Stimulated activated CD4-positive, alpha-beta T cell treated with anti-CD3 and anti-CD28 coated beads, Interleukin-1b, Interleukin-23, amount 100 ng/mL, for 1 hour (primary cell): Measurements from ENCODE around the gene SLC4A8.

Experiments used
- DNase-seq, 2 donors: peaks; one replicate each; pipeline ENCODE4 v3.0.0-alpha.2; 2020; ENCODE audit warnings: low read depth in 2 of 2

The SLC4A8 gene

GRCh38 chr12:51395283-51396230, 29.1 kb upstream of the SLC4A8 start:
- no peak for DNase-seq

DNA sequence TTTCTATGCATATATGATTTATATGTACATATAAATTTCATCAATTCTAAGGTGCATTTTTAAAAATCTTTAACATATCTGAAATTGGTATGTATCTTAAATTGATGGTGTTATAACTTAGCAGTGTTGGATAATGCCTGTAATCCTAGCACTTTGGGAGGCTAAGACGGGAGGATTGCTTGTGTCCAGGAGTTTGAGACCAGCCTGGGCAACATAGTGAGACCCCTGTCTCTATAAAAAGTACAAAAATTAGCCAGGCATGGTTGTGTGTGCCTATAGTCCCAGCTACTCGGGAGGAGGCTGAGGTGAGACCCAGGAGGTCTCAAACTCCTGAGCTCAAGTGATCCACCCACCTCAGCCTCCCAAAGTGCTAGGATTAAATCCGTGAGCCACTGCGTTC, 27.0 kb upstream of the SLC4A8 start:
- DNase-seq, result no peak

DNA sequence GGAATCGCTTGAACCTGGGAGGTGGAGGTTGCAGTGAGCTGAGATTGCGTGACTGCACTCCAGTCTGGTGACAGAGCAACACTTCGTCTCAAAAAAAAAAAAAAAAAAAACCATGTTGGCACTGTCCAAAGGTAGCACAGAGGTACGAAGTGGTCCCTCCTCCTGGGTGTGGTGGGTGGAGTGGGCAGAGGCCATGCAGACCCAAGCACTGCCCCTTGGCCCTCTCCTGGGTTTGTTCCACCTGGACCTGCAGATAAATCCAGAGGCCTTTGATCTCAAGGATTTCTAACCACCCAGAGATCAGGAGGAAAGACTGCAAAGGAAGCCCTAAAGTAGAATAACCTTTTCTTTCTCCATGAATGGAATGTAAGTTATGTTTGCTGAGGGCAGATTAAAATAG, 24.7 kb upstream of the SLC4A8 start:
- no peak for DNase-seq

GRCh38 chr12:51401020-51401419, 23.6 kb upstream of the SLC4A8 start:
- DNase-seq, result no peak

DNA sequence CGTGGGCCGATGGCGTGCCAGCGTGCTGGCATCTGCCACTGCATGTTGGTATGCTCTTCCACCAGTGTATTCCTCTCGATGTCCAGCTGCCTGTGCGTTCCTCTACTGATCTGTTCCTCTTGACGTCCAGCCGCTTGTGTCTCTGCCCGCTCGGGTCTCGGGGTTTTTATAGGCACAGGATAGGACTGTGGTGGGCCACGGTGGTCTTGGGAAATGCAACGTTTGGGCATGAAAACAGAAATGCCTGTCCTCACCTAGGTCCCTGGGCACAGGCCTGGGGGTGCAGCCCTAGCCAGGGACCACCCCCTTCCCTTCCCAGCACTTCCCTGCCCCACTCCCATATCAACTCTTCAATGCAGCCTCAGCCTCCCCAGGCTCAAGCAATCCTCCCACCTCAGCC, 23.1 kb upstream of the SLC4A8 start:
- DNase-seq, result no peak

DNA sequence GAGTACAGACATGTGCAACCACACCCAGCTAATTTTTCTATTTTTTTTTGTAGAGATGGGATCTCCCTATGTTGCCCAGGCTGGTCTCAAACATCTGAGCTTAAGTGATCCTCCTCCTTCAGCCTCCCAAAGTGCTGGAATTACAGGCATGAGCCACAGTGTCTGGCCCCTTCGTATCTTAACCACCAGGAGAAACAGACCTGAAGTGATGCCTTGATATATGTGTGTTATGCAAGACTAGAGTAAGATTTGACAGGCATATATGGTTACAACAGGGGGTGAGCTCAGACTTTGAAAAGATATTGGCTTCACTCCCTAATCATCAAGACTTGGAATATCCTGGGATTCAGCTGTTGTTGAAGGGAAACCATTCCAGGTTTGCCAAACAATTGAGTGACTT, 22.7 kb upstream of the SLC4A8 start:
- DNase-seq, result no peak

- no peak for DNase-seq
Observed at GRCh38 chr12:51403159-51403558, 21.5 kb upstream of the SLC4A8 start.

DNA sequence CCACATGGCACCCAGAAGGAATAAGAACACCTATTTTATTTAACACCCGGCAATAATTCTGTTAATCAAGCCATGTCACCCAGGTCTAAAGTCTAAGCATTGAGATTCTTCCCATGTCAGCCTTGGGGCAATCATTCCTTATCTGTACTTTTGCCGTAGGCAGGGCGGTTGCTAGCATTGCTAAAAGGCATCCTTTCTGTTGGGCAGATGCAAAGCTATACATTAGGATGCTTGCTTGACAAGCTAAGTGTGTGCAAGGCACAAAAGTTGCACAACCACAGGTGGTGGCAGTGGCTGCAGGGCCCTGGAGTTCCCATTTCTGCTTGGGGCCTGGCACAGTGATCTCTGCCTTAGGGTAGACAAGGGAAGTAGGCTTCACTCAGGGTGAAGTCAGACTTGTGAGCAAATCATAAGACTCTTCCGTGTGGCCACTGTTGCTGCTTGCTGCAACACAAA, 20.9 kb upstream of the SLC4A8 start:
- DNase-seq, result no peak

DNA sequence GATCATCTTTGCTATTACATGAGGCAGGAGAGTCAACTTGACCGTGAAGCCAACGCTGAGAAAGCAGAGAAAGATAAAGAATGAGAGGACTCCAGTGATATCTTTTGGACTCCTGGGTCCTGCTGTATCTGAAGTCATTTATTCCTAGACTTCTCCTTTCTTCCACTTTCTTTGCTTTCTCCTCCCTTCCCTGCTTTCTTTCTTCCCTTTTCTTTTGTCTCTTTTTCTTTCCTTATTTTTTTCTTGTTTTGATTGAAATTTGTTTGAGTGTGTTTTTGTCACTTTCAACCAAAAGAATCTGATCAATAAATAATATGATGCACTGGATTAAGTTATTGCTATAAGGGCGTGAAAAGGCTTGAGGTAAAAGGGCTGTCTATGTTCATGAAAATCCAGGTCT, 20.0 kb upstream of the SLC4A8 start:
- no peak for DNase-seq

GRCh38 chr12:51405801-51406207, 18.8 kb upstream of the SLC4A8 start:
- DNase-seq, result no peak

GRCh38 chr12:51406290-51406689, 18.3 kb upstream of the SLC4A8 start:
- no peak for DNase-seq

DNA sequence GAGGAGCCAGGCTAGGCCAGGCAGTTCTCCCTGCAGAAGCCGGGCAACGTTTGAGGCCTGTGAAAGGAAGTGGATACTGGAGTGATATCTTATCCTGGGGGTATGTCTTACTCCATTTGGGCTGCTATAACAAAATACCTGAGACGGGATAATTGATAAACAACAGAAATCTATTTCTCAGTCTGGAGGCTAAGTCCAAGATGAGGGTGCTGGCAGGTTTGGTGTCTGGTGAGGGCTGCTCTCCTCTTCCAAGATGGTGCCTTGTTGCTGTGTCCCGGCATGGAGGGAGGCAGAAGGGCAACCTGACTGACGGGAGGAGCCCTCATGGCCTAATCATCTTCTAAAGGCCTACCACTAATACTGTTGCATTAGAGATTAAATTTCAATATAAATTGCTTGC, 17.8 kb upstream of the SLC4A8 start:
- no peak for DNase-seq

DNA sequence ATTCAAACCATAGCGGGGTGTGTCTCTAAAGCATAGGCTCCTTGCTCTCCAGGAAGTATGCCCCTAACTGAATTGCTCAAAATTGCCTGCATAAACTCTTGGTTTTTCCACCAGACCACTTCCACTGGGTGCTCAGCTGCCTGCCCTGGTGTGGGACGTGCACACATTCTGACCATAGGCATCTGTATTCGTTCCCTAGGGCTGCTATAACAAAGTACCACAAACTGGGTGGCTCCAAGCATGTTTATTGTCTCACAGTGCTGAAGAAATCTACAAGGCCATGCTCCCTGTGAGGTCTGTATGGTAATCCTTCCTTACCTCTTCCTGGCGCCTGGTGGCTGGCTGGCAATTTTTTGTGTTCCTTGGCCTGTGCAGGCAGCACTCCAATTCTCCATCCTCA, 17.0 kb upstream of the SLC4A8 start:
- no peak for DNase-seq

- DNase-seq, result no peak
Observed at GRCh38 chr12:51409846-51410245, 14.8 kb upstream of the SLC4A8 start.

DNA sequence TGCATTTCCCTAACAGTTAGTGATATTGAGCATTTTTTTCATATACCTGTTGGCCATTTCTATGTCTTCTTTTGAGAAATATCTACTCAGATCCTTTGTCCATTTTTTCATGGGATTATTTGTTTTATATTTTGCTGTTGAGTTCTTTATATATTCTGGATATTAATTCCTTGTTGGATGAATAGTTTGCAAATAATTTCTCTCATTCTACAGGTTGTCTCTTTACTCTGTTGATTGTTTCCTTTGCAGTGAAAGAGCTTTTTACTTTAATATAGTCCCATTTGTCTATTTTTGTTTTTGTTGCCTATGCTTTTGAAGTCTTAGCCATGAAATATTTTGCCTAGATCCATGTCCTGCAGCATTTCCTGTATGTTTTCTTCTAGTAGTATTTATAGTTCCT, 11.5 kb upstream of the SLC4A8 start:
- no peak for DNase-seq

DNA sequence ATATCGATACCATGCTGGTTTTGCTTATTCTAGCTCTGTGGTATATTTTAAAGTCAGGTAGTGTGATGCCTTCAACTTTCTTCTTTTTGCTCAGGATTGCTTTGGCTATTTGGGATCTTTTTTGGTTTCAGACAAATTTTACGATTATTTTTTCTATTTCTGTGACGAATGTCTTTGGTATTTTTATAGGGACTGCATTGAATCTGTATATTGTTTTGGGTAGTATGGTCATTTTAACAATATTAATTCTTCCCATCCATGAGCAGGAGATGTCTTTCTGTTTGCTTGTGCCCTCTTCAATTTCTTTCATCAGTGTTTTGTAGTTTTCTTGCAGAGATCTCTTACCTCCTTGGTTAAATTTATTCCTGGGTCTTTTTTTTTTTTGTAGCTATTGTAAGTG, 10.8 kb upstream of the SLC4A8 start:
- no peak for DNase-seq

- DNase-seq, result no peak
Observed at GRCh38 chr12:51415931-51416330, 8.7 kb upstream of the SLC4A8 start.

GRCh38 chr12:51417826-51418225, 6.8 kb upstream of the SLC4A8 start:
- DNase-seq, result no peak

- DNase-seq, result no peak
Observed at GRCh38 chr12:51419425-51420193, 5.0 kb upstream of the SLC4A8 start.

DNA sequence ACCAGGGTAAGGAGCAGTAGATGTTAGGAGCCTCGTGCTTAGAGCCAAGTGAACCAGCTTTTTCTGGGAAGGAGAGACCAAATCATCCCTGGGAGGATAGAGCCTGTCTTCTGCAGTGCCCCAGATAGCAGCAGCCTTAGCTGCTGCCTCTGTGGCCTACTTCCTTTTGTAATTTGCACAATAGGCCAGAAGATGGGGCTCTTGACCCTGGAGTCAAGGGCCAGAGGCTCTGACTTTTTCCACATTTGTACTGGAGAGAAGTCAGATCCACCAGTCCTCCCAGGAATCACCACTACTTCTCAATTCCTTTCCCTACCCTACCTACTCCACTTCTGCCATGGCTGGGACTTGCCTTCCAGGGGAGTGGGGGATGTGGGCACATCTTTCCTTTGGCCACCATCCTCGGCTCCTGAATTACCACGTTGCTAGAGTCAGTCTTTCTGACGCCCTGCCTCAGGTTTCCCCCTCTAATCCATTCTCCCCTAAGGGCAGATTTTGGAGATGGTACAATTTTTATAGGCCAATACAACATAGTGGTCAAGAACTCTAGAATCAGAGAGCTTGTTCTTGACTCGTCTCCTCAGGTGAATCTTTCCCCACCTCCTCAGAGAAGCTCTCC, 3.3 kb upstream of the SLC4A8 start:
- DNase-seq, result no peak

DNA sequence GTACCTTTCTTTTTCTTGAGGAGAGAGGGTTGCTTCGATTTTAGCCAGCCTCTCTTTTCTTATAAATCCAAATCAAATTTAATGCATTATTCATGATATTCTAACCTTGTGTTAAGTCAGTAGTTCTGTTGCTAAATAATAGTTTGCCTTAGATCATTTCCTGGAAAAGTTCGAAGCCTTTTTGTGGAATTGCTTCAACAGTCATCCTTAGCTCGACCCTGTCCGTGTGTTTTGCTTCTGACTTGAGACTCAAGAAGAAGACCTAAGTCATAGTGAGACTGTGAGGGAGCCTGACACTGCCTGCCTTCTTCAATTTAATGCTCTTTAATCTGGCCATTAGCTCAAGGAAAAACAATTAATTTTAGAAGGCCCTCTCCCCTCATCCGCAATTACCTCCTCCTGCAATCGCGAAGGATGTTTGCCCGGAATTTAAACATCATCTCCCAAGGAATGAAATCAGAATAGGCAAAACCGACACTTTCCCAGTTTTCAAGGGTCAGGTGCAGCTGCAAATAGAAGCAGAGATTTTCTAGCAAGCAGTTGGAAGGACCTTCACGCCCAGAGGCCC, 453 bp upstream of the SLC4A8 start:
- no peak for DNase-seq

DNA sequence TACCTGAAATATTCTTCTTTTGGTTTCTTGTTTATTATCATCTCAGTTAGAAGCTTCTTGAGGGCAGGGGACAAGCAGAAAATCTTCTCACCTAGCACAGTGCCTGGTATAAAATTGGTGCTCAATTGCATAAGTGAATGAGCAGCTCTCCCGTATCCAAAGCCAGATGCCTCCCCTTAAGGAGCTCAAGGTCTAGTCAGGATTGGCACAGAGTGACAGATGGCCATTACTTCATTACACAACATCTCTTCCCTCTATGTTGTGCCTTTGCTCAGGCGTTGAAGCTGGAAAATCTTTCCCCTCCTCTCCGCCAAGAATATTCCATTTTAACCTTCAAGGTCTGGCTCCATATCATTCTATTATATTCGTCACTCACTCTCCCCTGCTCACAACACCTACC, 3.6 kb downstream of the SLC4A8 start:
- DNase-seq, result no peak
